HEK293 (cell line): ENCODE measurements around the gene DEDD.

Source experiments
- CTCF ChIA-PET: fragments of 350-600 bp; formaldehyde crosslinking; extraction: SDS; loops from one replicate; lab custom pipeline; 2021; ENCODE audit warnings: antibody characterized with exemption; lab: Yijun Ruan, JAX
- POLR2A ChIA-PET: fragments of 300-600 bp; formaldehyde crosslinking; extraction: SDS; loops from one replicate; lab custom pipeline; 2020; ENCODE audit warnings: antibody characterized with exemption, inconsistent platforms; lab: Yijun Ruan, JAX
- H3K27ac ChIP-seq: fragments of 200-500 bp; sonication (Bioruptor generic); 2 replicates; pipeline ENCODE4 v1.5.1; 2014; ENCODE audit warnings: low read depth, low read length, control low read depth, inconsistent platforms; ENCODE audit errors: extremely low read depth
- H3K36me3 ChIP-seq, 2 experiments: fragments of 200-500 bp in 1 of 2; sonication (Bioruptor generic) in 1 of 2; 1 replicate in 1 of 2; 2 replicates in 1 of 2; pipeline ENCODE4 v1.5.1; 2014 to 2017; ENCODE audit warnings: inconsistent platforms in 2 of 2, low read length in 2 of 2; ENCODE audit not compliant: control insufficient read depth in 2 of 2, insufficient read depth in 1 of 2
- H3K4me1 ChIP-seq: fragments of 200-500 bp; sonication (Bioruptor generic); 2 replicates; pipeline ENCODE4 v1.5.1; 2014; ENCODE audit warnings: mild to moderate bottlenecking, low read length, inconsistent platforms; ENCODE audit not compliant: control insufficient read depth, insufficient read depth
- H3K4me3 ChIP-seq: 2 replicates; pipeline ENCODE4 v1.5.1; 2011; ENCODE audit warnings: low read depth, mild to moderate bottlenecking, control low read depth, low read length, moderate library complexity
- H3K9me3 ChIP-seq: fragments of 200-500 bp; sonication (Bioruptor generic); 2 replicates; pipeline ENCODE4 v1.5.1; 2014; ENCODE audit warnings: low read depth, low read length, inconsistent platforms; ENCODE audit not compliant: control insufficient read depth, insufficient read depth
- FEZF1 ChIP-seq: fragments of 450-650 bp; formaldehyde crosslinking; IDR thresholded peaks from 2 replicates; pipeline ENCODE4 v1.5.1; 2016; ENCODE audit warnings: missing biosample characterization, missing genetic modification characterization
- HOXD13 ChIP-seq: sonication (generic); formaldehyde crosslinking; IDR thresholded peaks from 2 replicates; pipeline ENCODE4 v1.8.0; 2022; ENCODE audit warnings: missing genetic modification reagents, borderline replicate concordance
- KLF9 ChIP-seq: fragments of 450-650 bp; formaldehyde crosslinking; IDR thresholded peaks from 2 replicates; pipeline ENCODE4 v1.5.1; 2016; ENCODE audit warnings: missing biosample characterization, missing genetic modification characterization, low read depth
- PRDM1 ChIP-seq: fragments of 450-650 bp; formaldehyde crosslinking; IDR thresholded peaks from 2 replicates; pipeline ENCODE4; 2016; ENCODE audit warnings: missing biosample characterization, missing genetic modification characterization
- REPIN1 ChIP-seq: fragments of 450-650 bp; formaldehyde crosslinking; IDR thresholded peaks from 2 replicates; pipeline ENCODE4 v1.5.1; 2017; ENCODE audit warnings: missing biosample characterization, missing genetic modification characterization, low read depth
- SP7 ChIP-seq: fragments of 450-650 bp; formaldehyde crosslinking; IDR thresholded peaks from 2 replicates; pipeline ENCODE4 v1.5.1; 2016; ENCODE audit warnings: missing biosample characterization, missing genetic modification characterization
- ZBTB17 ChIP-seq: fragments of 450-650 bp; formaldehyde crosslinking; IDR thresholded peaks from 2 replicates; pipeline ENCODE4 v1.5.1; 2016; ENCODE audit warnings: missing biosample characterization, missing genetic modification characterization
- ZBTB20 ChIP-seq: fragments of 450-650 bp; formaldehyde crosslinking; IDR thresholded peaks from 2 replicates; pipeline ENCODE4 v1.5.1; 2016; ENCODE audit warnings: missing biosample characterization, missing genetic modification characterization
- ZBTB21 ChIP-seq: fragments of 450-650 bp; formaldehyde crosslinking; IDR thresholded peaks from 2 replicates; pipeline ENCODE4 v1.5.1; 2017; ENCODE audit warnings: missing biosample characterization, missing genetic modification characterization
- ZFP37 ChIP-seq: fragments of 450-650 bp; formaldehyde crosslinking; IDR thresholded peaks from 2 replicates; pipeline ENCODE4 v1.5.1; 2016; ENCODE audit warnings: missing biosample characterization, missing genetic modification characterization
- ZFP69B ChIP-seq: fragments of 450-650 bp; formaldehyde crosslinking; IDR thresholded peaks from 2 replicates; pipeline ENCODE4 v1.5.1; 2016; ENCODE audit warnings: missing biosample characterization, missing genetic modification characterization
- ZNF10 ChIP-seq: fragments of 450-650 bp; formaldehyde crosslinking; IDR thresholded peaks from 2 replicates; pipeline ENCODE4 v1.5.1; 2017; ENCODE audit warnings: missing biosample characterization, missing genetic modification characterization
- ZNF133 ChIP-seq: fragments of 450-650 bp; formaldehyde crosslinking; IDR thresholded peaks from 2 replicates; pipeline ENCODE4 v1.5.1; 2016; ENCODE audit warnings: missing biosample characterization, missing genetic modification characterization
- ZNF16 ChIP-seq: fragments of 450-650 bp; formaldehyde crosslinking; IDR thresholded peaks from 2 replicates; pipeline ENCODE4 v1.5.1; 2016; ENCODE audit warnings: low read depth, missing biosample characterization, missing genetic modification characterization
- ZNF2 ChIP-seq: fragments of 450-650 bp; formaldehyde crosslinking; IDR thresholded peaks from 2 replicates; pipeline ENCODE4 v1.5.1; 2016; ENCODE audit warnings: missing biosample characterization, missing genetic modification characterization
- ZNF23 ChIP-seq: fragments of 450-650 bp; formaldehyde crosslinking; IDR thresholded peaks from 2 replicates; pipeline ENCODE4 v1.5.1; 2016; ENCODE audit warnings: missing biosample characterization, missing genetic modification characterization, borderline replicate concordance
- ZNF239 ChIP-seq: fragments of 450-650 bp; formaldehyde crosslinking; IDR thresholded peaks from 2 replicates; pipeline ENCODE4 v1.5.1; 2016; ENCODE audit warnings: missing biosample characterization, missing genetic modification characterization
- ZNF24 ChIP-seq: fragments of 450-650 bp; formaldehyde crosslinking; IDR thresholded peaks from 2 replicates; pipeline ENCODE4 v1.5.1; 2016; ENCODE audit warnings: missing biosample characterization, missing genetic modification characterization
- ZNF266 ChIP-seq: fragments of 450-650 bp; formaldehyde crosslinking; IDR thresholded peaks from 2 replicates; pipeline ENCODE4 v1.5.1; 2016; ENCODE audit warnings: missing biosample characterization, missing genetic modification characterization, low read depth
- ZNF292 ChIP-seq: fragments of 450-650 bp; formaldehyde crosslinking; IDR thresholded peaks from 2 replicates; pipeline ENCODE4 v1.5.1; 2016; ENCODE audit warnings: low read depth, missing biosample characterization, missing genetic modification characterization, borderline replicate concordance
- ZNF514 ChIP-seq: fragments of 450-650 bp; formaldehyde crosslinking; IDR thresholded peaks from 2 replicates; pipeline ENCODE4 v1.5.1; 2016; ENCODE audit warnings: missing biosample characterization, missing genetic modification characterization
- ZNF548 ChIP-seq: fragments of 450-650 bp; formaldehyde crosslinking; IDR thresholded peaks from 2 replicates; pipeline ENCODE4 v1.5.1; 2016; ENCODE audit warnings: missing biosample characterization, missing genetic modification characterization
- ZNF555 ChIP-seq: fragments of 450-650 bp; formaldehyde crosslinking; conservative IDR thresholded peaks from 2 replicates; pipeline ENCODE4 v1.5.1; 2017; ENCODE audit warnings: missing biosample characterization, mild to moderate bottlenecking, missing genetic modification characterization, inconsistent platforms
- ZNF585B ChIP-seq: fragments of 450-650 bp; formaldehyde crosslinking; IDR thresholded peaks from 2 replicates; pipeline ENCODE4 v1.5.1; 2016; ENCODE audit warnings: missing biosample characterization, missing genetic modification characterization
- ZNF600 ChIP-seq: fragments of 450-650 bp; formaldehyde crosslinking; IDR thresholded peaks from 2 replicates; pipeline ENCODE4 v1.5.1; 2016; ENCODE audit warnings: missing biosample characterization, missing genetic modification characterization
- ZNF768 ChIP-seq: fragments of 450-650 bp; formaldehyde crosslinking; IDR thresholded peaks from 2 replicates; pipeline ENCODE4 v1.5.1; 2018; ENCODE audit warnings: missing biosample characterization, mild to moderate bottlenecking, missing genetic modification characterization
- ZNF777 ChIP-seq: fragments of 450-650 bp; formaldehyde crosslinking; IDR thresholded peaks from 2 replicates; pipeline ENCODE4 v1.5.1; 2017; ENCODE audit warnings: missing biosample characterization, missing genetic modification characterization, borderline replicate concordance
- ZNF791 ChIP-seq: fragments of 450-650 bp; formaldehyde crosslinking; IDR thresholded peaks from 2 replicates; pipeline ENCODE4 v1.5.1; 2016; ENCODE audit warnings: missing biosample characterization, missing genetic modification characterization
- ZXDB ChIP-seq: fragments of 450-650 bp; formaldehyde crosslinking; IDR thresholded peaks from 2 replicates; pipeline ENCODE4 v1.5.1; 2016; ENCODE audit warnings: missing biosample characterization, missing genetic modification characterization
- TF ChIP-seq, protein P1 (sequence below): fragments of 450-650 bp; formaldehyde crosslinking; IDR thresholded peaks from 2 replicates; pipeline ENCODE4 v1.5.1; 2016; ENCODE audit warnings: missing biosample characterization, missing genetic modification characterization
- TF ChIP-seq, protein P2 (sequence below): fragments of 450-650 bp; formaldehyde crosslinking; IDR thresholded peaks from 2 replicates; pipeline ENCODE4 v1.5.1; 2016; ENCODE audit warnings: missing biosample characterization, missing genetic modification characterization

DEDD gene

DNA sequence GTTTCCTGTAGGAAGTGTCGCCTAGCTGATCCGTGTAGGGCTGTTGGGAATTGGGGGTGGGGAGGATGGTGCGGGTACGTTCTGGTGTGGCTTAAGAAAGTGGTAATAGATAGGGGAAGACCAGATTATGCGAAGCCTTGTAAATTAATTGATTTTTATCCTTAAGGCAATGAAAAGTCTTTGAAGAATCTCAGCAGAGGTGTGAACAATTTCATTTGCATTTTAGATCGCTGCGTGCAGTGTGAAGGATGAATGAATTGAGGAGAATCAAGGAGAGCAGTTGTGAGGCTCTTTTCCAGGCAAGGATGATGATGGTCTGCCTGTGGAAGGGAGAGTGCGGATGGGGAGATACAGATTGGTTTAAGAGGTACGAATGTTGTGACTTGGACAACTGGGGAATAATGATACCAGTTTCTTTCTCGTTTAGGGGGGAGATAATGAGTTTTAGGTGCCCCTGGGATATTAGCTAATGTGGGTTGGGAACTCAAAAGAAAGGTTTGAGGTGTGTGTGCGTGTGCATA lies 813 bp upstream of the DEDD start (continued):
- no peak for TF ChIP-seq ZNF555
- TF ChIP-seq ZBTB20 (tag by site-specific recombination), result 0 out of 2 replicates have a peak, but pooled peaks have one; percentile 1
- TF ChIP-seq FEZF1 (tag by site-specific recombination), result peak; percentile 42
- TF ChIP-seq ZBTB17 (tag by site-specific recombination), result peak; percentile 11
- no peak for TF ChIP-seq SP7 (tag by site-specific recombination)
- TF ChIP-seq ZNF10, result no peak

DNA sequence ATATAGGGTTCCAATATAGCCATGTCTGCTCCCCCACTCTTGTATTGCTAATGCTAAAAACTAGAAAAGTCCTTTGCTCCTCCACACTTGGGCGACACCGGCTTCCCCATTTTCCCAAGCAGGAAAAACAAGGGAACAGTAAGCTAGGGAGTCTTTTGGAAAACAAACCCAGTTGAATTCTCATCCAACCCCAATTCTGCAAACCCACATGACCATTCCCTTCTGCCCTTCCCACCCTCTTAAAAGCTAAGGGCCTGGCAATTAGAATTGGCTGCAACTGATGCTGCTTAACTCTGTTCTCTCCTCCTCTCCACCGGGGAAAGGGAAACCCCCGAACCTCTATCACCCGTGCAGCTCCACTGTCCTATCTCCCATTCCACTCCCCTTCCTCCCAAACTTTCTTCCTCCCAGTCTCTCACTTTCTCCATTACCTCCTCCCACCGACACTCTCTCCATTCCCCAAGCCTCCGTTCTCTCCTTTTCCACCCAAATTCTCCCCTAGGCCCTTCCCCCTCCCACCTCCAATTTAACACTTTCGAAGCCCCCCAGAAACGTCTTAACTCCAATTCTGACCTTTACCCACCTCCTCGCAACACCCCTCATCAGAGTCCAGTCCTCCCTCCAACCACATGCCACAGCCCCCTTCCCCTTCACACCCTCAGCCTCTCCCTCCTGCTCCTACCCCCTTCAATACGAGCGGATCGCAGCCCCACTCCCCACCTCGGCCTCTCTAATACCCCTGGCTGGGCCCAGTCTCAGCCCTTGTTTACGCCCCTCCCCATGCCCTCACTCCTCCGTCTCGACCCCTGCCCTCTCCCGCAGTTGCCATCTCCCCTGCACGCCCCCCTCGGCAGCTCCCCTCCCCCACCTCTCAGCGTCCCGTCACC lies 701 bp downstream of the DEDD start:
- Histone ChIP-seq H3K4me1 (0 out of 2 replicates have a peak, but pooled peaks cover 2% of the 10 kb centered on the region), H3K36me3 (peaks cover 0 to 42% of the 10 kb centered on the region in 2 experiments; a peak in 2 of 3 replicates), H3K9me3 (no peaks in the 10 kb centered on the region), H3K4me3 (peak overlapping the region; percentile 84), H3K27ac (peak overlapping the region; percentile 91)
- ChIA-PET CTCF (interaction anchor here (0.9 to 1.4 kb wide), 2 partner anchors 34 kb away, joined by 3 to 4 read pairs; partner anchors contain the start of gene PPOX), POLR2A (interaction anchor here (0.7 to 3.8 kb wide), 10 partner anchors 10 to 111 kb away, joined by 3 to 28 read pairs (median 10); partner anchors contain the start of genes F11R, NIT1, PFDN2 and PPOX)
- TF ChIP-seq ZNF768 (tag by site-specific recombination) (no peak), ZNF23 (tag by site-specific recombination) (no peak), ZFP37 (peak; percentile 76), ZNF600 (tag by site-specific recombination) (0 out of 2 replicates have a peak, but pooled peaks have one; percentile 9), HOXD13 (CRISPR knock-in tag) (no peak), ZNF791 (peak; percentile 64; the same call in 1 of the 2 replicates), REPIN1 (tag by site-specific recombination) (peak; percentile 80; the same call in 1 of the 2 replicates), ZNF133 (tag by site-specific recombination) (no peak), ZNF16 (peak; percentile 5; the same call in 1 of the 2 replicates), ZNF24 (tag by site-specific recombination) (no peak), ZNF266 (tag by site-specific recombination) (0 out of 2 replicates have a peak, but pooled peaks have one; percentile 43), KLF9 (tag by site-specific recombination) (peak; percentile 93), ZNF239 (tag by site-specific recombination) (0 out of 2 replicates have a peak, but pooled peaks have one; percentile 58), ZNF2 (tag by site-specific recombination) (peak; percentile 72), ZNF514 (tag by site-specific recombination) (0 out of 2 replicates have a peak, but pooled peaks have one; percentile 50), ZXDB (tag by site-specific recombination) (peak; percentile 80), ZNF292 (0 out of 2 replicates have a peak, but pooled peaks have one; percentile 1), ZFP69B (tag by site-specific recombination) (peak; percentile 66), ZBTB21 (peak; percentile 32; the same call in 1 of the 2 replicates), ZNF777 (peak; percentile 71; the same call in 1 of the 2 replicates), PRDM1 (tag by site-specific recombination) (peak; percentile 100), ZNF548 (tag by site-specific recombination) (peak; percentile 56; the same call in 1 of the 2 replicates), ZNF585B (peak; percentile 7; the same call in 1 of the 2 replicates)
- TF ChIP-seq, protein P1, sequence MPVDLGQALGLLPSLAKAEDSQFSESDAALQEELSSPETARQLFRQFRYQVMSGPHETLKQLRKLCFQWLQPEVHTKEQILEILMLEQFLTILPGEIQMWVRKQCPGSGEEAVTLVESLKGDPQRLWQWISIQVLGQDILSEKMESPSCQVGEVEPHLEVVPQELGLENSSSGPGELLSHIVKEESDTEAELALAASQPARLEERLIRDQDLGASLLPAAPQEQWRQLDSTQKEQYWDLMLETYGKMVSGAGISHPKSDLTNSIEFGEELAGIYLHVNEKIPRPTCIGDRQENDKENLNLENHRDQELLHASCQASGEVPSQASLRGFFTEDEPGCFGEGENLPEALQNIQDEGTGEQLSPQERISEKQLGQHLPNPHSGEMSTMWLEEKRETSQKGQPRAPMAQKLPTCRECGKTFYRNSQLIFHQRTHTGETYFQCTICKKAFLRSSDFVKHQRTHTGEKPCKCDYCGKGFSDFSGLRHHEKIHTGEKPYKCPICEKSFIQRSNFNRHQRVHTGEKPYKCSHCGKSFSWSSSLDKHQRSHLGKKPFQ (tag by site-specific recombination), result peak; percentile 69; the same call in 1 of the 2 replicates
- TF ChIP-seq, protein P2, sequence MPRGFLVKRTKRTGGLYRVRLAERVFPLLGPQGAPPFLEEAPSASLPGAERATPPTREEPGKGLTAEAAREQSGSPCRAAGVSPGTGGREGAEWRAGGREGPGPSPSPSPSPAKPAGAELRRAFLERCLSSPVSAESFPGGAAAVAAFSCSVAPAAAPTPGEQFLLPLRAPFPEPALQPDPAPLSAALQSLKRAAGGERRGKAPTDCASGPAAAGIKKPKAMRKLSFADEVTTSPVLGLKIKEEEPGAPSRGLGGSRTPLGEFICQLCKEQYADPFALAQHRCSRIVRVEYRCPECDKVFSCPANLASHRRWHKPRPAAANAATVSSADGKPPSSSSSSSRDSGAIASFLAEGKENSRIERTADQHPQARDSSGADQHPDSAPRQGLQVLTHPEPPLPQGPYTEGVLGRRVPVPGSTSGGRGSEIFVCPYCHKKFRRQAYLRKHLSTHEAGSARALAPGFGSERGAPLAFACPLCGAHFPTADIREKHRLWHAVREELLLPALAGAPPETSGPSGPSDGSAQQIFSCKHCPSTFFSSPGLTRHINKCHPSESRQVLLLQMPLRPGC (tag by site-specific recombination), result no peak
